K562 (cell line): Measurements from ENCODE around the gene SRRT. TPM values are rescaled to one million over a fixed set of nuclear protein-coding genes. Genes with fewer than 3 reads are reported as not detected.
A peak's percentile ranks its signal among the peaks of the same experiment; 100 is the strongest.

Source experiments
- BACH1 ChIP-seq: fragments of 200-800 bp; sonication (Bioruptor generic); IDR thresholded peaks from 2 replicates; pipeline ENCODE4 v1.6.1; 2016; ENCODE audit warnings: missing genetic modification characterization, missing compliant biosample characterization
- CHCHD3 ChIP-seq: fragments of 250-450 bp; sonication (Bioruptor Pico); IDR thresholded peaks from 2 replicates; pipeline ENCODE4 v2.1.2; 2022; ENCODE audit warnings: mild to moderate bottlenecking
- DACH1 ChIP-seq: fragments of 450-650 bp; IDR thresholded peaks from 2 replicates; pipeline ENCODE4 v1.6.1; 2018; ENCODE audit not compliant: partially characterized antibody
- DPF2 ChIP-seq: fragments of 450-650 bp; IDR thresholded peaks from 2 replicates; pipeline ENCODE4 v1.6.1; 2016
- HNRNPUL1 ChIP-seq: fragments of 200-400 bp; formaldehyde crosslinking; IDR thresholded peaks from 2 replicates; pipeline ENCODE4 v1.6.1; 2017; ENCODE audit warnings: low read length
- MYBL2 ChIP-seq, 2 experiments: fragments of 450-650 bp in 1 of 2; sonication (generic) in 1 of 2; formaldehyde crosslinking in 1 of 2; IDR thresholded peaks; 2 replicates each; pipeline versions ENCODE4 v1.6.1 to v1.8.1; 2017 to 2022; ENCODE audit warnings: borderline replicate concordance in 1 of 2, inconsistent platforms in 1 of 2, low read depth in 1 of 2, mild to moderate bottlenecking in 1 of 2, missing genetic modification reagents in 1 of 2, moderate library complexity in 1 of 2
- NR3C1 ChIP-seq: sonication (generic); formaldehyde crosslinking; IDR thresholded peaks from 2 replicates; pipeline ENCODE4 v1.8.1; 2022; ENCODE audit warnings: missing genetic modification reagents
- SMARCC2 ChIP-seq: fragments of 450-650 bp; IDR thresholded peaks from 2 replicates; pipeline ENCODE4 v1.6.1; 2017; ENCODE audit warnings: antibody characterized with exemption, moderate library complexity, mild to moderate bottlenecking, low read depth
- TAF7 ChIP-seq: fragments of 450-650 bp; IDR thresholded peaks from 2 replicates; pipeline ENCODE4 v1.6.1; 2016; ENCODE audit warnings: missing genetic modification characterization, missing compliant biosample characterization
- TAL1 ChIP-seq: fragments of 450-650 bp; IDR thresholded peaks from 2 replicates; pipeline ENCODE4 v1.6.1; 2016; ENCODE audit warnings: mild to moderate bottlenecking
- TCF3 ChIP-seq: sonication (generic); formaldehyde crosslinking; IDR thresholded peaks from 2 replicates; pipeline ENCODE4 v1.4.0; 2020; ENCODE audit warnings: mild to moderate bottlenecking, missing genetic modification reagents
- ZBTB7A ChIP-seq: IDR thresholded peaks from 2 replicates; pipeline ENCODE4 v1.6.1; 2011; ENCODE audit warnings: low read depth, mild to moderate bottlenecking, low read length, moderate library complexity, borderline replicate concordance; ENCODE audit not compliant: control insufficient read depth
- ZFP30 ChIP-seq: fragments of 250-450 bp; sonication (Bioruptor Pico); IDR thresholded peaks from 2 replicates; pipeline ENCODE4 v1.8.0; 2022; ENCODE audit warnings: moderate library complexity, mild to moderate bottlenecking, inconsistent platforms, borderline replicate concordance
- ZNF583 ChIP-seq: fragments of 250-450 bp; sonication (Bioruptor Pico); IDR thresholded peaks from 2 replicates; pipeline ENCODE4 v1.4.0; 2020
- polyA plus RNA-seq, 8 experiments: library from polyadenylated mRNA; depleted of rRNA in 4 of 8; stranded (reverse) in 5 of 8; unstranded in 3 of 8; fragments of >200 nt; fragmentation: Nextera tagmentation in 2 of 8; fragmentation: Illumina TruSeq in 1 of 8; extraction: Ambion mirVana in 2 of 8; extraction: Trizol in 1 of 8; gene quantifications; 2 replicates each; pipeline versions ENCODE4 v1.2.1 to v1.2.3, GENCODE V29; 2011 to 2014; ENCODE audit warnings: inconsistent platforms in 1 of 8, missing spikeins in 1 of 8
- total RNA-seq, 7 experiments: library from RNA; depleted of rRNA in 6 of 7; stranded (reverse); fragments of >200 nt in 6 of 7; fragmentation: Illumina TruSeq in 2 of 7; extraction: Trizol in 2 of 7; gene quantifications; 2 replicates each; pipeline versions ENCODE4 v1.2.1 to v1.2.3, GENCODE V29; 2011 to 2021; ENCODE audit warnings: low replicate concordance in 1 of 7
- TF ChIP-seq, protein P1 (sequence below): fragments of 450-650 bp; formaldehyde crosslinking; IDR thresholded peaks from 2 replicates; pipeline ENCODE4 v1.4.0; 2020; ENCODE audit warnings: mild to moderate bottlenecking, moderate library complexity
- TF ChIP-seq, protein P2 (sequence below): fragments of 250-450 bp; sonication (Bioruptor Pico); IDR thresholded peaks from 2 replicates; pipeline ENCODE4 v1.5.0; 2021; ENCODE audit warnings: mild to moderate bottlenecking, borderline replicate concordance
- TF ChIP-seq, protein P3 (sequence below): fragments of 450-650 bp; IDR thresholded peaks from 2 replicates; pipeline ENCODE4 v1.6.1; 2018; ENCODE audit warnings: mild to moderate bottlenecking, low read depth; ENCODE audit not compliant: partially characterized antibody
- TF ChIP-seq, protein P4 (sequence below), 2 experiments: fragments of 450-650 bp; conservative IDR thresholded peaks; 2 replicates each; pipeline ENCODE4 v1.6.1; 2017; ENCODE audit warnings: mild to moderate bottlenecking in 2 of 2, moderate library complexity in 2 of 2
- TF ChIP-seq, protein P5 (sequence below): fragments of 450-650 bp; IDR thresholded peaks from 2 replicates; pipeline ENCODE4 v1.6.1; 2014; ENCODE audit warnings: low read depth, mild to moderate bottlenecking, moderate library complexity, borderline replicate concordance

Gene SRRT
- total and polyA plus RNA-seq, 9 of the 15 experiments (the other 6 are each of a cell fraction or from before 2014, with no cell fraction given): 10.3 to 263 (median 84.4) TPM

DNA sequence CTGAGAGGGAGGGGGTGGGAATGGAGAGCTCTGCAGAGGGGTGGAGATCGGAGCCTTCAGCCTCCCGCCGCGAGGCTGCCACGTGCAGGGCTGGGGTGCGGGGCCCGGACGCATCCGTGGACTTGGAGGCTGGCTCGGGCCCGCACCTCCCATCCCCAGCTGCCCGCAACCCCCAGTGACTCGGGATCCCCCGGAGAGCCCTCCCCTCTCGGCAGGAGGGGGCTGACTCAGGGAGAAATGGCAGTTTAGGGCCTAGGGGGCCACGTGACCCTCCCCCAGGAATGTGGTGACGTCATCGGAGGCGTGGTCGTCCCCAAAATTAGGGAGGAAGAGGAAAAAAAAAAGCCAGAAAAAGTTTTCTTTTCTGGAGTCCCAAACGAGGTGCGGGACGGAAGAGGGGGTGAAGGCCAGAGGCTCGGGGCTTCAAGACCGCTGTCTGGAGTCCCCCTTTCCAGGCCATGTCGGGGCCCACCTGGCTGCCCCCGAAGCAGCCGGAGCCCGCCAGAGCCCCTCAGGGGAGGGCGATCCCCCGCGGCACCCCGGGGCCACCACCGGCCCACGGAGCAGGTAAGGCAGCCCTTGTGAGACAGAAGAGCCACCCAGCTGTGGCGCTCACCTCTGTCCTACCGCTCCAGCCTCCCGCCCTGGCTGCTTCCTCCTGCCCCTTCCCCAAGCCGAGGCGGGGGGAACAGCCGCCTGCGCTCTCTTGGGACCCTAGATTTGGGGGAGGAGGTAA, 7.7 kb upstream of the SRRT start, which contains the start of gene TRIP6 (continued):
- TF ChIP-seq, protein P1, sequence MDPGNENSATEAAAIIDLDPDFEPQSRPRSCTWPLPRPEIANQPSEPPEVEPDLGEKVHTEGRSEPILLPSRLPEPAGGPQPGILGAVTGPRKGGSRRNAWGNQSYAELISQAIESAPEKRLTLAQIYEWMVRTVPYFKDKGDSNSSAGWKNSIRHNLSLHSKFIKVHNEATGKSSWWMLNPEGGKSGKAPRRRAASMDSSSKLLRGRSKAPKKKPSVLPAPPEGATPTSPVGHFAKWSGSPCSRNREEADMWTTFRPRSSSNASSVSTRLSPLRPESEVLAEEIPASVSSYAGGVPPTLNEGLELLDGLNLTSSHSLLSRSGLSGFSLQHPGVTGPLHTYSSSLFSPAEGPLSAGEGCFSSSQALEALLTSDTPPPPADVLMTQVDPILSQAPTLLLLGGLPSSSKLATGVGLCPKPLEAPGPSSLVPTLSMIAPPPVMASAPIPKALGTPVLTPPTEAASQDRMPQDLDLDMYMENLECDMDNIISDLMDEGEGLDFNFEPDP (CRISPR knock-in tag): no peak
- TF ChIP-seq ZBTB7A: peak; percentile 97
- TF ChIP-seq DPF2: peak; percentile 86
- TF ChIP-seq DACH1: no peak
- TF ChIP-seq TAF7 (tag): no peak; the same call in 1 of the 2 replicates
- no peak for TF ChIP-seq NR3C1 (CRISPR knock-in tag)
- TF ChIP-seq HNRNPUL1: no peak
- TF ChIP-seq BACH1 (tag): no peak
- TF ChIP-seq, protein P2, sequence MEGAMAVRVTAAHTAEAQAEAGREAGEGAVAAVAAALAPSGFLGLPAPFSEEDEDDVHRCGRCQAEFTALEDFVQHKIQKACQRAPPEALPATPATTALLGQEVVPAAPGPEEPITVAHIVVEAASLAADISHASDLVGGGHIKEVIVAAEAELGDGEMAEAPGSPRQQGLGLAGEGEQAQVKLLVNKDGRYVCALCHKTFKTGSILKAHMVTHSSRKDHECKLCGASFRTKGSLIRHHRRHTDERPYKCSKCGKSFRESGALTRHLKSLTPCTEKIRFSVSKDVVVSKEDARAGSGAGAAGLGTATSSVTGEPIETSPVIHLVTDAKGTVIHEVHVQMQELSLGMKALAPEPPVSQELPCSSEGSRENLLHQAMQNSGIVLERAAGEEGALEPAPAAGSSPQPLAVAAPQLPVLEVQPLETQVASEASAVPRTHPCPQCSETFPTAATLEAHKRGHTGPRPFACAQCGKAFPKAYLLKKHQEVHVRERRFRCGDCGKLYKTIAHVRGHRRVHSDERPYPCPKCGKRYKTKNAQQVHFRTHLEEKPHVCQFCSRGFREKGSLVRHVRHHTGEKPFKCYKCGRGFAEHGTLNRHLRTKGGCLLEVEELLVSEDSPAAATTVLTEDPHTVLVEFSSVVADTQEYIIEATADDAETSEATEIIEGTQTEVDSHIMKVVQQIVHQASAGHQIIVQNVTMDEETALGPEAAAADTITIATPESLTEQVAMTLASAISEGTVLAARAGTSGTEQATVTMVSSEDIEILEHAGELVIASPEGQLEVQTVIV (CRISPR knock-in tag): no peak
- TF ChIP-seq TAL1: no peak
- no peak for TF ChIP-seq SMARCC2
- TF ChIP-seq, protein P3, sequence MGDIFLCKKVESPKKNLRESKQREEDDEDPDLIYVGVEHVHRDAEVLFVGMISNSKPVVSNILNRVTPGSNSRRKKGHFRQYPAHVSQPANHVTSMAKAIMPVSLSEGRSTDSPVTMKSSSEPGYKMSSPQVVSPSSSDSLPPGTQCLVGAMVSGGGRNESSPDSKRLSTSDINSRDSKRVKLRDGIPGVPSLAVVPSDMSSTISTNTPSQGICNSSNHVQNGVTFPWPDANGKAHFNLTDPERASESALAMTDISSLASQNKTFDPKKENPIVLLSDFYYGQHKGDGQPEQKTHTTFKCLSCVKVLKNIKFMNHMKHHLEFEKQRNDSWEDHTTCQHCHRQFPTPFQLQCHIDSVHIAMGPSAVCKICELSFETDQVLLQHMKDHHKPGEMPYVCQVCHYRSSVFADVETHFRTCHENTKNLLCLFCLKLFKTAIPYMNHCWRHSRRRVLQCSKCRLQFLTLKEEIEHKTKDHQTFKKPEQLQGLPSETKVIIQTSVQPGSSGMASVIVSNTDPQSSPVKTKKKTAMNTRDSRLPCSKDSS: no peak
- TF ChIP-seq CHCHD3: peak; percentile 65; the same call in 1 of the 2 replicates
- TF ChIP-seq TCF3 (CRISPR knock-in tag): no peak
- no peak for TF ChIP-seq ZFP30 (CRISPR knock-in tag)
- TF ChIP-seq, protein P4, sequence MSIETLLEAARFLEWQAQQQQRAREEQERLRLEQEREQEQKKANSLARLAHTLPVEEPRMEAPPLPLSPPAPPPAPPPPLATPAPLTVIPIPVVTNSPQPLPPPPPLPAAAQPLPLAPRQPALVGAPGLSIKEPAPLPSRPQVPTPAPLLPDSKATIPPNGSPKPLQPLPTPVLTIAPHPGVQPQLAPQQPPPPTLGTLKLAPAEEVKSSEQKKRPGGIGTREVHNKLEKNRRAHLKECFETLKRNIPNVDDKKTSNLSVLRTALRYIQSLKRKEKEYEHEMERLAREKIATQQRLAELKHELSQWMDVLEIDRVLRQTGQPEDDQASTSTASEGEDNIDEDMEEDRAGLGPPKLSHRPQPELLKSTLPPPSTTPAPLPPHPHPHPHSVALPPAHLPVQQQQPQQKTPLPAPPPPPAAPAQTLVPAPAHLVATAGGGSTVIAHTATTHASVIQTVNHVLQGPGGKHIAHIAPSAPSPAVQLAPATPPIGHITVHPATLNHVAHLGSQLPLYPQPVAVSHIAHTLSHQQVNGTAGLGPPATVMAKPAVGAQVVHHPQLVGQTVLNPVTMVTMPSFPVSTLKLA (conservative IDR thresholded peaks at IDR 0.05): peak; percentile 98 to 99
- TF ChIP-seq, protein P5, sequence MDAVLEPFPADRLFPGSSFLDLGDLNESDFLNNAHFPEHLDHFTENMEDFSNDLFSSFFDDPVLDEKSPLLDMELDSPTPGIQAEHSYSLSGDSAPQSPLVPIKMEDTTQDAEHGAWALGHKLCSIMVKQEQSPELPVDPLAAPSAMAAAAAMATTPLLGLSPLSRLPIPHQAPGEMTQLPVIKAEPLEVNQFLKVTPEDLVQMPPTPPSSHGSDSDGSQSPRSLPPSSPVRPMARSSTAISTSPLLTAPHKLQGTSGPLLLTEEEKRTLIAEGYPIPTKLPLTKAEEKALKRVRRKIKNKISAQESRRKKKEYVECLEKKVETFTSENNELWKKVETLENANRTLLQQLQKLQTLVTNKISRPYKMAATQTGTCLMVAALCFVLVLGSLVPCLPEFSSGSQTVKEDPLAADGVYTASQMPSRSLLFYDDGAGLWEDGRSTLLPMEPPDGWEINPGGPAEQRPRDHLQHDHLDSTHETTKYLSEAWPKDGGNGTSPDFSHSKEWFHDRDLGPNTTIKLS: peak; percentile 91
- no peak for TF ChIP-seq ZNF583 (CRISPR knock-in tag)
- no peak for TF ChIP-seq MYBL2 (IDR thresholded peaks at IDR 0.05; ENCODE audit: low read depth)
- TF ChIP-seq MYBL2 (CRISPR knock-in tag; IDR thresholded peaks at IDR 0.05; ENCODE audit: borderline replicate concordance): no peak
